Coronary artery (tissue), 2 donors: Measurements from ENCODE around the gene RAP2C.

ENCODE experiments used
- DNase-seq: peaks from one replicate; pipeline ENCODE4 v3.0.0-alpha.2; 2017; ENCODE audit warnings: low spot score
- H3K27ac ChIP-seq, 2 donors: fragments of 200-600 bp; sonication (generic); one replicate each; pipeline ENCODE4 v1.5.1; 2016 to 2019
- H3K4me3 ChIP-seq: fragments of 200-600 bp; sonication (generic); 2 replicates; pipeline ENCODE4 v1.5.1; 2016; ENCODE audit warnings: mild to moderate bottlenecking, moderate library complexity
- CTCF ChIP-seq: fragments of 200-600 bp; sonication (generic); IDR thresholded peaks from one replicate; pipeline ENCODE4 v1.5.1; 2019; ENCODE audit warnings: antibody characterized with exemption

Gene RAP2C

GRCh38 chrX:132184871-132185270 is 34.4 kb downstream of the RAP2C start:
- no peak for TF ChIP-seq CTCF
- DNase-seq = no peak
- no peak overlapping the region for H3K4me3 ChIP-seq
- no peak overlapping the region for H3K27ac ChIP-seq

GRCh38 chrX:132181364-132181763 is 37.9 kb downstream of the RAP2C start:
- Histone ChIP-seq H3K4me3 (no peak overlapping the region), H3K27ac (no peak overlapping the region)
- TF ChIP-seq CTCF = no peak
- no peak for DNase-seq

- TF ChIP-seq CTCF = no peak
- no peak for DNase-seq
- no peak overlapping the region for H3K4me3 ChIP-seq
- no peak overlapping the region for H3K27ac ChIP-seq
Measured at GRCh38 chrX:132180929-132181328, 38.3 kb downstream of the RAP2C start.

- TF ChIP-seq CTCF = no peak
- no peak overlapping the region for H3K27ac ChIP-seq
- no peak overlapping the region for H3K4me3 ChIP-seq
- DNase-seq = no peak
Measured at GRCh38 chrX:132173647-132174046, 45.6 kb downstream of the RAP2C start.

DNA sequence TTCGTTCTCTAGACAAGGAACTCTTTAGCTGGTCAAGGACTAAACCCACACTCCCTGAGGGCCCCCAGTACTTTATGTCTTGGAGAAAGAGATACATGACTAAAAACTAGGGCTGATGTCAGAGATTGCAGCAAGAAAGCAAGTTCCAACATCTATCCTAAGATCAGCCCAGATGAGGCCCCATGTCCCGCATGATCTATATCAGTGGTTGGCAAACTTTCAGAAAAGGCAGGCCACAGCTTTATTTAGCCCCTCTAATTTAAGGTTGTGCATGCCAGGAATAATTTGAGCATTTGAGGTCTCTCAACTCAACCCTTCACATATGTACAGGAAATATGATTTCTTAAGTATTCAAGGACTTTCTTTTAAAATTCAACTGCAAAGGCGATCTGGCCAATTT is 47.4 kb downstream of the RAP2C start:
- no peak for DNase-seq

DNA sequence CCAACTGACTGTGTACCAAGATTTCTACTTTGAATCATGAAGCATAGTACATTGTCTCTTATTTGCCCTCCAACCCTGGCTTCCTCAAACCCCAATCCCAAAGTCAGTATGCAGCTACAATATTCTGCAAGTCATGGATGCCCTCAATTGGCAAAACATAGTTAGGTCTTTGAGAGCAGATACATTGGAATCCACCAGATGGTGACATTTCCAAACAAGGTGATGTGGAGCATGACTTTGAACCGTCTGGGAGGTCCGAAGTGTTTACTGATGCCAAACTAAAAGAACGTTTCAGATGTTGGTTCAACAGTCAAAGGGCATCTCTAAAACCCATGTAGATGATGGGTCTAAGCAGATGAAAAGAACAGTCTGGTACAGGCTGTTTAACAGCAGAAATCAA is 47.8 kb downstream of the RAP2C start:
- no peak overlapping the region for H3K4me3 ChIP-seq
- no peak for TF ChIP-seq CTCF
- no peak for DNase-seq
- H3K27ac ChIP-seq = no peak overlapping the region

More for the DNA sequence above, 47.4 kb downstream of the RAP2C start:
- no peak overlapping the region for H3K4me3 ChIP-seq
- TF ChIP-seq CTCF = no peak
- no peak overlapping the region for H3K27ac ChIP-seq

DNA sequence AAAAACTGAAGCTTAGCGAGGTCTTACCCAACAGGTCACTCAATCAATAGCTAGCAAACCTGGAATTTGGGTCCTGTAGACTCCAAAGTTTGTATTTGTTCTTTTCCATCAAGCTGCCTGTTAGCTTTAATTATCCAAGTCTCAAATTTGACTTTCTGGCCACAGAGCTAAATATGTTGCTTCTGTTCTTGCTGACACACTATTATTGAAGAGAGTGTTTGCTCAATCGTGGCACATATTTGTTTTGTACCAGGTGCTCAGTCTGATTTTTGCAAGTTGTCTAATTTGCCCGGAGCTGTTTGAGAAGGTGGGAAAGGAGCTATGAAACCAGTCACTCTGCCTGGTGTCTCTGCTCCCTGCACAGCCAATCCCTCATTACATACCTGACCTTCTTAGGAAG is 49.7 kb downstream of the RAP2C start:
- no peak for TF ChIP-seq CTCF
- Histone ChIP-seq H3K27ac (no peak overlapping the region), H3K4me3 (no peak overlapping the region)
- DNase-seq = no peak
